Measurements from ENCODE around the gene MT1M.
"Not testable (repeated sequence)": the region's sequence is repeated elsewhere in the genome, so short reads cannot be mapped to it uniquely, and the experiment has no call there.

Gene MT1M

DNA sequence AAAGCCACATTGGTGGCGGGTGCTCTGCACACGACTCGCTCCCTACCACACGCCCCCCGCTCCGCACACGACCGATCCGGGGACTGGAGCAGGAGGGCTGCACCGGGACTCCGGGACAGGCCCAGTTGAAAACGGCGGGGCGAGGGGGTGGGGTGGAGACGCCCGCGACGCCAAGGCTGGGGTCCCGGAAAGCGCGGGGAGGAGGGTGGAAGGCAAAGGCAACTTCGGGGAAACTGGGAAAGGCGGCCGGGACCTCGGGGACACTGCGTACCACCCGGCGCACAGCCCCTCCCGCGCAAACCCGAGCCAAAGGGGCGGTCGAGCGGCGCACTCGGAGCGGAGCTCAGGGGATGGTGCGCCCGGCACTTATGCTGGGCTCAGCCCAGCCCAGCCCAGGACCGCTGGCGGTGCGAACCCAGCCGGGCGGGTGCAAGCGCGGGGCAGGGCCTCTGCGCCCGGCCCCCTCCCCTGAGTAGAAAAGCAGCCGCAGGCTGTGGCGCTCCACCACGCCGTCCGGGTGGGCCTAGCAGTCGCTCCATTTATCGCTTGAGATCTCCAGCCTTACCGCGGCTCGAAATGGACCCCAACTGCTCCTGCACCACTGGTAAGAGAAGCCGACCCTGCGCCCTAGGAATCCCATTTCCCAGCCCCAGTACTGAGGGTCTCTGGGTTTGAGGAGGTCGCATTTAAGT, at the start of gene MT1M:
Gene MT1M (plus strand): TSS at position 504 of the 692 bp plus-strand sequence. CDS start 73 bp downstream, at position 577.
- no peak for DNase-seq

- DNase-seq: not testable (repeated sequence)
Observed at GRCh38 chr16:56582911-56583310, 49.5 kb upstream of the MT1M start.

DNA sequence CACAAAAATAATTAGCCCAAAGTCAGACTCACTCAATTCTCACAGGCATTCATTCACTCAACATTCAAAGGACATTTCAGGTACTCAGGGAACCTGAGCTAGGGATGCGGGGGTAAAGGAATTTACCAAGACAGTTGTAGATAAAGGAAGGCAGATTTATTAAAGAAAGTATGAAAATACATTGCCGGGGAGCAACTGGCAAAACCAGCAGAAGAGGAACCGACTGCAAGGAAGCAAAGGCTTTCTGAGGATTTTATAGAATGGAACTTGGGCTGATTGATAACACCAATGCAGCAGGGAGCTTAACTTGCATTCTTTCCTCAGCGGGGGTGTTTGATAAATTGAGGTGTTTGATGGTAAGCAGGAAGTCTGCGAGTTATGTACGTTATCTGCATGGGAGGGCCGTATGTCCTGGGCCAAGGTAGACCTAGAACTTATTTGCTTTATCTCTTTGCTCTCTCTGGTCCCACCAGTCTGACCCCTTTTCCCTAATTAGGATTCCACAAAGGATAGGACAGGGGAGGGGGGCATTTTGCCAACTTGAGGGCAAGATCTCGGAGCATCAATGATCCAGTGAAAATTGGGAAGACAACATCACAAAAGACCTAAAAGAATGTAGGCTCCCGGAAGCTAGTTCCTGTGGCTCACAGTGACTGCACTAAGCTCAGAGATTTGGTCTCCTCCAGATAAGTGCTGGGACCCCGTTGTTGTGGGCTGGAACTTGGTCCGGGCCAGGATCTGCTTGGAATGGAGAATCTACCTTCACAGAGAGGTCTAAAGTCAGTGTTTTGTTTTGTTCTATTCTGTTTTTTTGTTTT, 48.9 kb upstream of the MT1M start:
- no peak for DNase-seq

- DNase-seq: no peak
Observed at GRCh38 chr16:56584276-56584675, 48.2 kb upstream of the MT1M start.

- no peak for DNase-seq
Observed at GRCh38 chr16:56588781-56589140, 43.7 kb upstream of the MT1M start.

DNA sequence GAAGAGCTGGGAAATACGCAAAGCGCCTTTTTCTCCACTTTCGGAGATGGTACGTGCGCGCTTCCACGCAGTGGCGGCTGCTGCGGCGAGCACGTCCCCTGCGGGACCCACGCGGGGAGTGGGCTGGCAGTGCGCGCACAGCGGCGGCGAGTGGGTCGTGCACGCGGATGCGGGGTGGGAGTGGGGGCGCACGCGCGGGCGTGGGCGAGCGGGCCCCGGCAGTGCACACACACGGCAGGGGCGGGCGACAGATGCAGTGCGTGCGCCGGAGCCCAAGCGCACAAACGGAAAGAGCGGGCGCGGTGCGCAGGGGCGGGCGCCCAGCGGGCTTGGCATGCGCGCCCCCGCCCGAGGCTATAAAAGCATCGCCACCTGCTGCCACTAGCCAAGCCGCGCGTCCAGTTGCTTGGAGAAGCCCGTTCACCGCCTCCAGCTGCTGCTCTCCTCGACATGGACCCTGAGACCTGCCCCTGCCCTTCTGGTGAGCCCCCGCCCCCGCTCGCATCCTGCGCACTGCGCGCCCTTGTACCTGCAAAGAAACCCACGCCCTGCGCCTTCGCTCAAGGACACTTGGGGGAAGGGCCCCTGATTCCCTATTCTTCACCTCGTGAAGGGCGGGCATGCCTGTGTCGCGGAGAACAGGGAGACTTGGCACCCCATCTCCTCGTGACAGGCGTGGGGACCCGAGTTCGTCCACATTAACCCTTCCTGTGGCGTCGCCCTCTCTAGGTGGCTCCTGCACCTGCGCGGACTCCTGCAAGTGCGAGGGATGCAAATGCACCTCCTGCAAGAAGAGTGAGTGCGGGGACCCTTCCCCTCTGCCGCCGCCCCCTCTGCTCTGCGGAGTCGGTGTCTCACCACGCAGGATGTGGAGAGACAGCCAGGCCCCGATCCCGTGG, 43.1 kb upstream of the MT1M start, which contains the start of gene MT3:
Gene MT3 (plus strand): TSS at position 388 of the 899 bp plus-strand sequence. CDS start 63 bp downstream, at position 451.
- peak; percentile 73 for DNase-seq

DNA sequence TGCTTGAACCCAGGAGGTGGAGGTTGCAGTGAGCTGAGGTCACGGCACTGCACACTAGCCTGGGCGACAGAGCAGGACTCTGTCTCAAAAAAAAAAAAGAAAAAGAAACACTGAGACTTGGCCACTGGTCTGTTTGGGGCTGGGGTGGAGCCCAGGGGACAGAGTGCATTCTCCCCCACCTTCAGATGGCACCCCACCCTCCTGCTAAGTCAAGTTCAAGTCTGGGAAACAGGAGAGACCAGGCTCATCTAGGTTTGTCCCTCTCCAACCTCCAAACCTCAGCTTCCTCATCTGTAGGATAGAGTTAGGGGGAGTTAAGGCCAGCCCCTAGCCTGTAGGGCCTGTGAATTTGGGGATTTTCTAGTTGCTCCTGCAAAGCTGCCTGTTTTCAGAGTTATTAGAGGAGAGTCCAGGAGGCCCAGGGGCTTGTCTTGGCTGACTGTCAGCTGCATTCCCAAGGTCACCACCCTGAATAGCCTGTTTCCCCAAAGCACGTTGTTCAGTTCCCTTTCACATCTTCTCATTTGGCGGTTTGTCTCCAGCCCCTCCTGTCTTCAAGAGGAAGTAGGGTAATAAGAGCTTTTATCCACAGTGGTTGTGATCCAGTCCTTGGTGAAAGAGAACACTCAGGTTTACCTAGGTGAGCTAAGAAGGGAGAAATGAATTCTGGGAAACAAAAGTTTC, 40.9 kb upstream of the MT1M start:
- no peak for DNase-seq

DNA sequence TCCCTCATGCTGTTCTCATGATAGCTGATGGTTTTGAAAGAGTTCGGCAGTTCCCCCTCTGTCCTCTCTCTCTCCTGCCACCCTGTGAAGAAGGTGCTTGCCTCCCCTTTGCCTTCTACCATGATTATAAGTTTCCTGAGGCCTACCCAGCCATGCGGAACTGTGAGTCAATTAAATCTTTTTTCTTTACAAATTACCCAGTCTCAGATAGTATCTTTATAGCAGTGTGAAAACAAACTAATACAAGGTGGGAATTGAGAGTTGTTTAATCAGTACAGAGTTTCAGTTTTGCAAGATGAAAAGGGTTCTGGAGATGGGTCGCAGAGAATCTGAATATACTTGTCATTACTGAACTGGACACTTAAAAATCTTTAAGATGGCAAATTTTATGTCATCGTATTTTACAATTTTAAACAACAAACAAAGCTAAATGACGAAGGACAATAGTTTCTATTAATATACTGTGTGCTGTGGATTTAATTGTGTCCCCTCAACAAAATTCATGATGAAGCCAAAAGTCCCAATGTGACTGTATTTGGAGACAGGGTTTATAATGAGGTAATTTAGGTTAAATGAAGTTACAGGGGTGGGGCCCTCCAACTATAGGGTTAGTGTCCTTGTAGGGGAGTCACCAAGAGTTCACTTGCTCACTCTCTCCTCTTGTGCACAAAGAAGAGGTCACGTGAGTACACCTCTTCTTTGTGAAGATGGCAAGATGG, 38.7 kb upstream of the MT1M start:
- no peak for DNase-seq

GRCh38 chr16:56594292-56594619, 38.2 kb upstream of the MT1M start:
- DNase-seq: no peak

DNA sequence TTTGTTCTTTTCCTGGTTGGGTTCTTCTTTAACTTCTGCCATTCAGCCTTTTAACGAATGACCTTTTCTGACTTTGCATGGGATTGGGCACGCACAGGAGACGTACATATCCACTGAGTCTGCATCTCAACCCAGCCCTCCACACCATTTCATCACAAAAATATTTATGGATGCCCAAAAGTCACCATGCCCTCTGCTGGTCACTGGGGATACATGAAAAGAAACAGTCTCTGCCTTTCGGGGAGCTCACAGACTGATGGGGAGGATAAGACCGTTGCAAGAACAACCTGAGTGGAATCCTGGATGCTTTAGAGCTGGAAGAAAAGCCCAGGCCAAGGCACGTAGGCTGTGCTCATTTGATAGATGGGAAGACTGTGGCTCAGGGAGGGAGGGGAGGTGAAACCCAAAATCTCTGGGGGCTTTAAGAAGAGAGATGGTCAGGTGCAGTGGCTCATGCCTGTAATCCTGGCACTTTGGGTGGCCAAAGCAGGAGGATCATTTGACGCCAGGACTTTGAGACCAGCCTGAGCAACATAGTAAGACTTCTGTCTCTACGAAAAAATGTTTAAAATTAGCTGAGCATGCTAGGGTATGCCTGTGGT, 32.0 kb upstream of the MT1M start:
- peak; percentile 25 for DNase-seq

- DNase-seq: no peak
Observed at GRCh38 chr16:56601325-56601724, 31.1 kb upstream of the MT1M start.

DNA sequence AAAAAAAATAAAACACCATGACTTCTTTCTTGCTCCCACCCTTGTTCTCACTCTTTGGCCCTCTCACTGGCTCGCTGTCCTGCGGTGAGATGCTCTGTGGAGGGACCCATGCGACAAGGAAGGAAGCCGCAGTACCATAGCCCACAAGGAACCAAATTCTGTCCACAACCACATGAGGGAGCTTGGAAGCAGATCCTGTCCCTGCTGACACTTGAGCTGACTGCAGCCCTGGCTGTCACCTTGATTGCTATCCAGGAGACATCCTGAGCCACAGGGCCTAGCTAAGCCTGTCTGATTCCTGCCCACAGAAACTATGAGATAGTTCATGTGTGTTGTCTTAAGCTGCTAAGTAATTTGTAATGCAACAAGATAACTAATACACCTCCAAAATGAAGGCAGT, 28.9 kb upstream of the MT1M start:
- DNase-seq: no peak

DNA sequence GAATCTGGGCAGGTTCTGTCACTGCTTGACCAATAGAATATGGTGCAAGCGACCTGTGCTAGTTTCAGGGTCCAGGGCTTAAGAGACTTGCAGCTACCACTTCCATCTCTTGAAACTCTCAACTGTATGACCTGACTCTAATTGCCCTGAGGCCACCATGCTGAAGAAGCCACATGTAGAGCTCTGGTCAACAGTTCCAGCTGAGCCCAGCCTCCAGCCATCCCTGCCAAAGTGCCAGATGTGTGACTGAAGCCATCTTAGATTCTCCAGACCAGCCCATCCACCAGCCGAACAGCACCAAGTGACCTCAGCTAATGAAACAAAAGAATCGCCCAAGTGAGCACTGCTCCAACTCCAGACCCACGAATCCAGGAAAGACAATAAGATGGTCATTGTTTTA, 27.5 kb upstream of the MT1M start:
- DNase-seq: no peak

- no peak for DNase-seq
Observed at GRCh38 chr16:56605475-56605874, 27.0 kb upstream of the MT1M start.

DNA sequence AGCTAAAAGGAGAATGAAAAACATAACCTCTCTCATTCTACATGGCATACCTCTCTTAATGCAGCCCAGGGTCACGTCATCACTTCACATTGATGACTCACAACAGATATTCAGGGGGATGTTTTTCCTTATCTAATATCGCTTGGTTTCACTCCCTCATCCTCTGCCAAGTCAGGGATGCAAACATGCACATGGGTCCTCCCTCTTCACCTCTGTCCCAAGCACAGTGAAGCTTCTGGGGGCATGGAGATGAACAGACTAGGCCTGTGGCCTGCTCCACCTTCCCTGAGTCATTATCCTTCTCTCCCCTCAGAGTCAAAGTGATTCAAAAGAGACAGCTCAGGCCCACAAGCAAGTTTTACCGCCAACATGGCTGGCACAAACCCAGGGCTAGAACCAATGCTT, 26.4 kb upstream of the MT1M start:
- no peak for DNase-seq

GRCh38 chr16:56606476-56607108, 25.9 kb upstream of the MT1M start:
- peak; percentile 56 for DNase-seq

- DNase-seq: no peak
Observed at GRCh38 chr16:56607109-56607618, 25.3 kb upstream of the MT1M start.

GRCh38 chr16:56607675-56608042, 24.8 kb upstream of the MT1M start:
- DNase-seq: no peak

DNA sequence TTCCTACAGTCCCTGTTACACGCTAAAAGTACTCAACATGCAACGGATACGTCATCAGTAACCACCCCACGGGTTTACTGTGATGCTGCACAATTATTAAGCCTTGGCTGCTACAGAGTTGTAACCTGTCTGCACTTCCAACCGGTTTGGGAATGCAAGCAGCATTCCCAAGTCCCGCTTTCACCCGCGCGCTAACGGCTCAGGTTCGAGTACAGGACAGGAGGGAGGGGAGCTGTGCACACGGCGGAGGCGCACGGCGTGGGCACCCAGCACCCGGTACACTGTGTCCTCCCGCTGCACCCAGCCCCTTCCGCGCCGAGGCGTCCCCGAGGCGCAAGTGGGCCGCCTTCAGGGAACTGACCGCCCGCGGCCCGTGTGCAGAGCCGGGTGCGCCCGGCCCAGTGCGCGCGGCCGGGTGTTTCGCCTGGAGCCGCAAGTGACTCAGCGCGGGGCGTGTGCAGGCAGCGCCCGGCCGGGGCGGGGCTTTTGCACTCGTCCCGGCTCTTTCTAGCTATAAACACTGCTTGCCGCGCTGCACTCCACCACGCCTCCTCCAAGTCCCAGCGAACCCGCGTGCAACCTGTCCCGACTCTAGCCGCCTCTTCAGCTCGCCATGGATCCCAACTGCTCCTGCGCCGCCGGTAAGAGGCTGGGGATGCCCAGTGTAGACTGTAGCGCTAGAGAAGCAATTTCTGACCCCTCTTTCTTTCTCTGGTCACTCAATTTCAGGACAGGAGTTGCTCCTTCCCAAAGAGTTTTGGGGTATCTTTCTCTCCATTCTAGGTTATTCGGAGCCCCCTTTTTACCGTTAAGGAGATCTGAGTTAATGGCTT, 24.2 kb upstream of the MT1M start, which contains the start of gene MT2A:
Gene MT2A (plus strand): TSS at position 542 of the 833 bp plus-strand sequence. CDS start 72 bp downstream, at position 614.
- peak; percentile 18 for DNase-seq

Measured in NCI-H1092 treated with DMSO at 0.1 percent for 48 hours (cell line).